Erythroblast (primary cell): ENCODE results near the gene LY6G5C.

Experiments
- DNase-seq, 2 experiments: peaks; one replicate each; lab custom pipeline; 2025; lab: John Stamatoyannopoulos, UW
- GATA1 ChIP-seq: IDR thresholded peaks from 2 replicates; pipeline ENCODE4 v1.6.1; 2011; ENCODE audit warnings: low read depth, mild to moderate bottlenecking, control low read depth, low read length, moderate library complexity
- POLR2A ChIP-seq: IDR thresholded peaks from 2 replicates; pipeline ENCODE4 v1.6.1; 2011; ENCODE audit warnings: mild to moderate bottlenecking, low read length

The LY6G5C gene

GRCh38 chr6:31690231-31691077, 9.6 kb upstream of the LY6G5C start:
- no peak for TF ChIP-seq GATA1
- DNase-seq, result peak; percentile 60 to 82

GRCh38 chr6:31689249-31690110, 8.6 kb upstream of the LY6G5C start:
- peak in 1 of 2 experiments; percentile 30 for DNase-seq
- no peak for TF ChIP-seq POLR2A
- no peak for TF ChIP-seq GATA1

- DNase-seq, result no peak
- no peak for TF ChIP-seq GATA1
- no peak for TF ChIP-seq POLR2A
These were observed 7.2 kb upstream of the LY6G5C start for GRCh38 chr6:31687860-31688693.

GRCh38 chr6:31687321-31687720, 6.5 kb upstream of the LY6G5C start:
- no peak for DNase-seq
- TF ChIP-seq GATA1 (no peak), POLR2A (no peak)

- DNase-seq, result peak; percentile 72 to 78
- TF ChIP-seq GATA1, result no peak
- TF ChIP-seq POLR2A, result no peak
These were observed 5.6 kb upstream of the LY6G5C start for GRCh38 chr6:31686483-31686882.

GRCh38 chr6:31683591-31683990, 2.7 kb upstream of the LY6G5C start:
- DNase-seq, result no peak
- TF ChIP-seq POLR2A, result no peak
- no peak for TF ChIP-seq GATA1

DNA sequence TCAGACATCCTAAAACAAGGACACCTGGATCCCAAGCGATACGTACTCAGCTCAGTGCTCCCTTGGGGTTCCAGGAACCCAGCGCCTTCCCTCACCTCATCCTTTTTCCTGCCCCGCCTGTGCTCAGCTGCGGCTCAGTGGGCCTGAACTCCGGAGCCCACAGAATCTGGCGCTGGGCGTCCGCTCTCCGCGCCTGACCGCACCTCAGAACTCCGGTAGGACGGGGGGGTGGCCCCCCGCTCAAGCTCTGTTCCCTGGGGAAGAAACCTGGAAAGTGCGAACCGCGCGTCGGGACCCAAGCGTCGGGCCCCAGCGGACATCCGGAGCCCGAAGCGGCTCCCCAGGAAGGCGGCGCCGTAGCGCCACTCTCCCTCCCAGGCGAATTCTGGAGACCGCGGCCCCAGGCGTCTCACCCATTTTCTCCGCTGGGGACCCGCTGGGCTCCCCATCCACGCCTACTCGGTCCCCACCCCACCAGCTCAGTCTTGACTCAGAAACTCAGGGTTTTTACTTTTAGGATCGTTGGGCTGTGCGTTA, 336 bp upstream of the LY6G5C start:
- peak; percentile 32 to 49 for DNase-seq
- TF ChIP-seq POLR2A, result peak; percentile 15
- TF ChIP-seq GATA1, result no peak

DNA sequence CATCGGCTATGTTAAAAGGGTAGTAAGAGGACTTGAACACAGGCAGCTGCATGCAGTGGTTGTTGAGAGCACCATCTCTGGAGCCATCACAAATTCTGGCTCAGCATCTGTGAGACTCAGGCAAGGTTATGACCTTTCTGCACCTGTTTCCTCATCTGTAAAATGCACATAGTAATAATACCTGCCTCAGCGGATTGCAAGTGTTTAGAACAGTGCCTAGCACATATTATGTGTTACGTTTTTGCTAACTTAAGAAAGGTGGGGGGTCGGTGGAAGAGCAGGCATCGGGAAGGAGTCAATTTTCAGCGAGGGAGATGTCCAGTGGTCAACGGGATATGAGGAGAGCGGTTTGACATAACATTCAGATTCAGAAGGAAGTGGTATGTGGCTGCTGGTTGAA, 2.9 kb downstream of the LY6G5C start:
- no peak for TF ChIP-seq GATA1
- no peak for TF ChIP-seq POLR2A
- no peak for DNase-seq

DNA sequence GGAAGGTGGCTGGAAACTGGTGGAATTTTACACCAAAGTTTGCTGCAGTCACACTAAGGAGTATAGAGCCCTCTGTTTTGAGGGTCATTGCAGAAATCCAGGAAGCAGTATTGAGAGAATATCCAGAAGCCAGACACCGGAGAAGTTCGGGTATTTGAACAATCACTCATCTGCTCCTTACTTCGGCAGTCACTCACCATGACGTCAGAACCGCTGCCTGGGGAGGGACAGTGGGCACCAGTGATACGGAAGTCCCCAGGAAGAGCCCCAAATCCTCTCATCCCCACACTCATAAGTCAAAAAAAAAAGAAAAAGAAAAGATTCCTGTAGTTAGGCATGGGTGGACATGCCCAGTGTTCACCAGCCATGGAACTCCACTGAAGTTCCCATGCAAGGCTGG, 4.0 kb downstream of the LY6G5C start:
- no peak for DNase-seq
- no peak for TF ChIP-seq GATA1
- no peak for TF ChIP-seq POLR2A

GRCh38 chr6:31676322-31676903, 4.5 kb downstream of the LY6G5C start:
- DNase-seq, result no peak
- TF ChIP-seq GATA1 (no peak), POLR2A (no peak)

DNA sequence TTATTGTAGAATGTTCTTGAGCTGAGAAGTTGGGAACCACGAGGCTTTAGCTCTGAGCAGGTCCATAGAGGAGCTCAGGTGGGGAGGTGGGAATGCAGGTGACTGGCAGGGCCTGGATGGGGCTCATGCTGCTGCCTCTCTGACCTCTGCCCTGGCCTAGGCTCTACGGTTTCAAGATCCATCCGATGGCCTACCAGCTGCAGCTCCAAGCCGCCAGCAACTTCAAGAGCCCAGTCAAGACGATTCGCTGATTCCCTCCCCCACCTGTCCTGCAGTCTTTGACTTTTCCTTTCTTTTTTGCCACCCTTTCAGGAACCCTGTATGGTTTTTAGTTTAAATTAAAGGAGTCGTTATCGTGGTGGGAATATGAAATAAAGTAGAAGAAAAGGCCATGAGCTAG, 11.2 kb downstream of the LY6G5C start, which contains the start of gene LY6G5B:
Gene LY6G5B, plus strand, starts transcription at position 301 of the 400 bp plus-strand sequence. CDS start 975 bp downstream, outside the sequence.
- TF ChIP-seq POLR2A, result no peak
- no peak for TF ChIP-seq GATA1
- DNase-seq, result no peak

GRCh38 chr6:31666337-31666965, 14.4 kb downstream of the LY6G5C start:
- peak; percentile 58 to 63 for DNase-seq

More at GRCh38 chr6:31666337-31666965, 14.4 kb downstream of the LY6G5C start:
- no peak for TF ChIP-seq POLR2A
- no peak for TF ChIP-seq GATA1
